Mesendoderm (in vitro differentiated cells): ENCODE measurements around the gene KCNJ5.

ENCODE experiments used
- DNase-seq: peaks from one replicate; pipeline ENCODE4 v3.0.0; 2013
- H2AK5ac ChIP-seq: 2 replicates; pipeline ENCODE4 v1.6.1; 2013; ENCODE audit warnings: low read length, inconsistent platforms
- H2BK120ac ChIP-seq: 2 replicates; pipeline ENCODE4 v1.6.1; 2013; ENCODE audit warnings: low read depth, mild to moderate bottlenecking, low read length, moderate library complexity, mixed read lengths
- H2BK15ac ChIP-seq: replicated peaks from 2 replicates; pipeline ENCODE4 v1.6.1; 2013; ENCODE audit warnings: low read depth, mild to moderate bottlenecking, moderate library complexity
- H2BK5ac ChIP-seq: 2 replicates; pipeline ENCODE4 v1.6.1; 2013; ENCODE audit warnings: low read length, inconsistent platforms
- H3K18ac ChIP-seq: 2 replicates; pipeline ENCODE4 v1.6.1; 2013; ENCODE audit warnings: mild to moderate bottlenecking, low read length, mixed read lengths
- H3K23ac ChIP-seq: one replicate; pipeline ENCODE4 v1.6.1; 2013; ENCODE audit warnings: low read length
- H3K27ac ChIP-seq: 2 replicates; pipeline ENCODE4 v1.5.1; 2013; ENCODE audit warnings: low read depth, mild to moderate bottlenecking, inconsistent platforms, low read length, moderate library complexity
- H3K27me3 ChIP-seq: 2 replicates; pipeline ENCODE4 v1.6.1; 2013; ENCODE audit warnings: low read length, control low read depth, mild to moderate bottlenecking, inconsistent platforms; ENCODE audit not compliant: insufficient read depth, poor library complexity
- H3K36me3 ChIP-seq: 2 replicates; pipeline ENCODE4 v1.6.1; 2013; ENCODE audit warnings: low read length, inconsistent platforms; ENCODE audit not compliant: control insufficient read depth, insufficient read depth
- H3K4ac ChIP-seq: one replicate; pipeline ENCODE4 v1.6.1; 2013; ENCODE audit warnings: low read depth, mild to moderate bottlenecking, low read length, moderate library complexity
- H3K4me1 ChIP-seq: 2 replicates; pipeline ENCODE4 v1.6.1; 2013; ENCODE audit warnings: low read depth, low read length, inconsistent platforms; ENCODE audit not compliant: control insufficient read depth
- H3K4me2 ChIP-seq: 2 replicates; pipeline ENCODE4 v1.6.1; 2013; ENCODE audit warnings: low read length
- H3K4me3 ChIP-seq: 2 replicates; pipeline ENCODE4 v1.5.1; 2013; ENCODE audit warnings: mild to moderate bottlenecking, low read length
- H3K56ac ChIP-seq: one replicate; pipeline ENCODE4 v1.6.1; 2013; ENCODE audit warnings: low read length
- H3K79me1 ChIP-seq: 2 replicates; pipeline ENCODE4 v1.6.1; 2013; ENCODE audit warnings: low read length, inconsistent platforms
- H3K79me2 ChIP-seq: 2 replicates; pipeline ENCODE4 v1.6.1; 2013; ENCODE audit warnings: mild to moderate bottlenecking, low read length; ENCODE audit not compliant: control insufficient read depth, insufficient read depth
- H3K9ac ChIP-seq: 2 replicates; pipeline ENCODE4 v1.6.1; 2013; ENCODE audit warnings: low read length, inconsistent platforms
- H4K5ac ChIP-seq: one replicate; pipeline ENCODE4 v1.6.1; 2013; ENCODE audit warnings: low read length
- H4K8ac ChIP-seq: one replicate; pipeline ENCODE4 v1.6.1; 2013; ENCODE audit warnings: low read depth, mild to moderate bottlenecking, control low read depth, low read length, moderate library complexity
- WGBS: extraction: QIAGEN DNeasy Blood & Tissue Kit; methylation state at CpG from one replicate; pipeline ENCODE4 v1.1.7; 2013; ENCODE audit warnings: low lambda C conversion rate, missing lambda C conversion rate; ENCODE audit not compliant: insufficient coverage; ENCODE audit errors: extremely low coverage; 5-methylcytosine and 5-hydroxymethylcytosine counted together

The KCNJ5 gene

GRCh38 chr11:128904656-128905344 is 13.6 kb downstream of the KCNJ5 start:
- Histone ChIP-seq H3K4me2 (peak overlapping the region; percentile 56), H2BK5ac (no peak overlapping the region), H4K5ac (no peak overlapping the region), H3K56ac (peak overlapping the region; percentile 86), H3K36me3 (no peaks in the 10 kb centered on the region), H3K27me3 (peaks cover 29% of the 10 kb centered on the region), H2AK5ac (no peak overlapping the region), H3K18ac (peak overlapping the region; percentile 54), H3K27ac (no peak overlapping the region), H3K4me1 (peaks cover 14% of the 10 kb centered on the region), H3K23ac (no peak overlapping the region), H3K4ac (no peak overlapping the region), H3K4me3 (peak overlapping the region; percentile 41), H4K8ac (no peak overlapping the region), H2BK120ac (no peak overlapping the region), H3K79me2 (no peaks in the 10 kb centered on the region), H2BK15ac (no peak overlapping the region), H3K9ac (peak overlapping the region; percentile 51), H3K79me1 (no peaks in the 10 kb centered on the region)
- WGBS: no CpG with 5 or more reads among the region's 25 CpGs
- DNase-seq: peak; percentile 32

- H3K79me2 ChIP-seq: no peaks in the 10 kb centered on the region
- H3K4me1 ChIP-seq: peaks cover 14% of the 10 kb centered on the region
- H3K9ac ChIP-seq: peak overlapping the region; percentile 51
- no peaks in the 10 kb centered on the region for H3K79me1 ChIP-seq
- H4K5ac ChIP-seq: no peak overlapping the region
- H3K4me3 ChIP-seq: peak overlapping the region; percentile 41
- WGBS: no CpG with 5 or more reads among the region's 45 CpGs
- no peak overlapping the region for H2BK15ac ChIP-seq
- H3K56ac ChIP-seq: peak overlapping the region; percentile 86
- H2BK120ac ChIP-seq: no peak overlapping the region
- peak overlapping the region; percentile 64 for H3K4me2 ChIP-seq
- no peak overlapping the region for H3K27ac ChIP-seq
- H4K8ac ChIP-seq: no peak overlapping the region
- no peak overlapping the region for H2BK5ac ChIP-seq
- no peak overlapping the region for H2AK5ac ChIP-seq
- DNase-seq: peak; percentile 85
- H3K4ac ChIP-seq: no peak overlapping the region
- no peak overlapping the region for H3K23ac ChIP-seq
- peak overlapping the region; percentile 54 for H3K18ac ChIP-seq
- peaks cover 25% of the 10 kb centered on the region for H3K27me3 ChIP-seq
- no peaks in the 10 kb centered on the region for H3K36me3 ChIP-seq
These were observed 14.4 kb downstream of the KCNJ5 start for GRCh38 chr11:128905345-128906184.

- Histone ChIP-seq H3K27ac (no peak overlapping the region), H2AK5ac (no peak overlapping the region), H3K27me3 (peaks cover 19% of the 10 kb centered on the region), H2BK5ac (no peak overlapping the region), H3K4me2 (no peak overlapping the region), H3K36me3 (no peaks in the 10 kb centered on the region), H3K4ac (no peak overlapping the region), H4K8ac (no peak overlapping the region), H3K79me1 (no peaks in the 10 kb centered on the region), H3K56ac (no peak overlapping the region), H4K5ac (no peak overlapping the region), H3K18ac (no peak overlapping the region), H2BK120ac (no peak overlapping the region), H3K79me2 (no peaks in the 10 kb centered on the region), H3K4me3 (no peak overlapping the region), H3K4me1 (peaks cover 14% of the 10 kb centered on the region), H3K9ac (no peak overlapping the region), H2BK15ac (no peak overlapping the region), H3K23ac (no peak overlapping the region)
- DNase-seq: no peak
- WGBS: no CpG with 5 or more reads among the region's 8 CpGs
These were observed 15.3 kb downstream of the KCNJ5 start for GRCh38 chr11:128906185-128907050.

- Histone ChIP-seq H2AK5ac (no peak overlapping the region), H2BK15ac (no peak overlapping the region), H3K56ac (no peak overlapping the region), H4K5ac (no peak overlapping the region), H3K23ac (no peak overlapping the region), H2BK120ac (no peak overlapping the region), H2BK5ac (no peak overlapping the region), H3K27me3 (peaks cover 10% of the 10 kb centered on the region), H3K79me1 (no peaks in the 10 kb centered on the region), H3K4me1 (peaks cover 6% of the 10 kb centered on the region), H3K9ac (no peak overlapping the region), H3K4me2 (no peak overlapping the region), H3K4ac (no peak overlapping the region), H4K8ac (no peak overlapping the region), H3K18ac (no peak overlapping the region), H3K36me3 (no peaks in the 10 kb centered on the region), H3K4me3 (no peak overlapping the region), H3K27ac (no peak overlapping the region), H3K79me2 (no peaks in the 10 kb centered on the region)
- no CpG with 5 or more reads among the region's 4 CpGs for whole genome bisulfite sequencing
- DNase-seq: no peak
These were observed 16.4 kb downstream of the KCNJ5 start for GRCh38 chr11:128907585-128907984.

GRCh38 chr11:128908391-128909246 is 17.5 kb downstream of the KCNJ5 start:
- H3K27ac ChIP-seq: no peak overlapping the region
- DNase-seq: no peak
- no peak overlapping the region for H2AK5ac ChIP-seq

More at GRCh38 chr11:128908391-128909246, 17.5 kb downstream of the KCNJ5 start:
- no peak overlapping the region for H3K4ac ChIP-seq
- H3K27me3 ChIP-seq: peaks cover 9% of the 10 kb centered on the region
- no peaks in the 10 kb centered on the region for H3K36me3 ChIP-seq
- no peak overlapping the region for H3K18ac ChIP-seq
- H3K79me2 ChIP-seq: no peaks in the 10 kb centered on the region
- no peak overlapping the region for H3K23ac ChIP-seq
- no peak overlapping the region for H2BK5ac ChIP-seq
- no peak overlapping the region for H4K8ac ChIP-seq
- no peak overlapping the region for H3K4me2 ChIP-seq
- H3K56ac ChIP-seq: no peak overlapping the region
- no peak overlapping the region for H4K5ac ChIP-seq
- H3K79me1 ChIP-seq: no peaks in the 10 kb centered on the region
- no peak overlapping the region for H2BK15ac ChIP-seq
- no CpG with 5 or more reads among the region's 12 CpGs for WGBS
- H2BK120ac ChIP-seq: no peak overlapping the region
- no peak overlapping the region for H3K9ac ChIP-seq
- peaks cover 4% of the 10 kb centered on the region for H3K4me1 ChIP-seq
- H3K4me3 ChIP-seq: no peak overlapping the region
